GM21737 (cell line): Measurements from ENCODE around the gene PTGES.

Source experiments
- ATAC-seq: cut with Tn5 transposase; IDR thresholded peaks from one replicate; pipeline ENCODE4 v1.9.1; 2021; ENCODE audit warnings: mild to moderate bottlenecking, moderate library complexity; ENCODE audit not compliant: unreplicated experiment

PTGES gene

GRCh38 chr9:129748249-129748648, 4.6 kb downstream of the PTGES start:
- ATAC-seq, result no peak

- ATAC-seq, result no peak
Measured at GRCh38 chr9:129746092-129746777, 6.6 kb downstream of the PTGES start.

- no peak for ATAC-seq
Measured at GRCh38 chr9:129745200-129745599, 7.6 kb downstream of the PTGES start.

GRCh38 chr9:129740666-129741464, 12.0 kb downstream of the PTGES start:
- ATAC-seq, result no peak

GRCh38 chr9:129740174-129740573, 12.7 kb downstream of the PTGES start:
- ATAC-seq, result no peak

- no peak for ATAC-seq
Measured at GRCh38 chr9:129739432-129739831, 13.4 kb downstream of the PTGES start.

GRCh38 chr9:129737479-129738274, 15.2 kb downstream of the PTGES start:
- ATAC-seq, result peak; percentile 76

GRCh38 chr9:129736334-129736733, 16.5 kb downstream of the PTGES start:
- no peak for ATAC-seq

- no peak for ATAC-seq
Measured at GRCh38 chr9:129735546-129735945, 17.3 kb downstream of the PTGES start.

- no peak for ATAC-seq
Measured at GRCh38 chr9:129733632-129733953, 19.2 kb downstream of the PTGES start.

GRCh38 chr9:129732946-129733631, 19.8 kb downstream of the PTGES start:
- ATAC-seq, result no peak

- ATAC-seq, result no peak
Measured at GRCh38 chr9:129732100-129732499, 20.7 kb downstream of the PTGES start.

GRCh38 chr9:129731477-129732085, 21.3 kb downstream of the PTGES start:
- ATAC-seq, result no peak

GRCh38 chr9:129728744-129729143, 24.1 kb downstream of the PTGES start:
- no peak for ATAC-seq

GRCh38 chr9:129726322-129727160, 26.3 kb downstream of the PTGES start:
- no peak for ATAC-seq

- no peak for ATAC-seq
Measured at GRCh38 chr9:129725795-129726251, 27.0 kb downstream of the PTGES start.

GRCh38 chr9:129724456-129725190, 28.2 kb downstream of the PTGES start:
- no peak for ATAC-seq

GRCh38 chr9:129722913-129723312, 29.9 kb downstream of the PTGES start:
- no peak for ATAC-seq
